Panc1 (cell line): ENCODE measurements around the gene PIM2. TPM values are rescaled to one million over a fixed set of nuclear protein-coding genes. Genes with fewer than 3 reads are reported as not detected.

Experiments used
- ATAC-seq: fragments of 200-7000 bp; cut with Tn5 transposase; 2 replicates; pipeline ENCODE4 v1.9.1; 2020; ENCODE audit warnings: mild to moderate bottlenecking, moderate library complexity
- BruUV-seq: library from RNA; stranded (reverse); fragments of 400-500 nt; replicated peaks from 2 replicates; lab custom pipeline; 2021; lab: Mats Ljungman, UMichigan
- CTCF ChIA-PET: fragments of 300-600 bp; sonication (Branson Sonifier 250); formaldehyde crosslinking; loops from one replicate; lab custom pipeline; 2022; ENCODE audit warnings: antibody characterized with exemption; lab: Charles Lee
- POLR2A ChIA-PET: fragments of 300-600 bp; sonication (Branson Sonifier 250); formaldehyde crosslinking; loops from one replicate; lab custom pipeline; 2022; ENCODE audit warnings: antibody characterized with exemption; lab: Charles Lee
- DNase-seq: peaks from one replicate; pipeline ENCODE4 v3.0.0-alpha.2; 2010; ENCODE audit warnings: low read depth, low spot score
- H3K27ac ChIP-seq: 2 replicates; pipeline ENCODE4 v1.5.1; 2011; ENCODE audit warnings: mild to moderate bottlenecking, low read length, inconsistent platforms
- H3K27me3 ChIP-seq: fragments of 200-500 bp; sonication (Bioruptor generic); 2 replicates; pipeline ENCODE4 v1.6.0; 2014; ENCODE audit warnings: low read length, inconsistent platforms; ENCODE audit not compliant: control insufficient read depth, insufficient read depth
- H3K36me3 ChIP-seq: fragments of 200-500 bp; sonication (Bioruptor generic); 2 replicates; pipeline ENCODE4 v1.5.1; 2014; ENCODE audit warnings: inconsistent platforms, mild to moderate bottlenecking, low read length, moderate library complexity; ENCODE audit not compliant: control insufficient read depth, insufficient read depth
- H3K4me1 ChIP-seq: 2 replicates; pipeline ENCODE4 v1.5.1; 2011; ENCODE audit warnings: inconsistent platforms, mild to moderate bottlenecking, low read length, moderate library complexity; ENCODE audit not compliant: control insufficient read depth, insufficient read depth
- H3K4me3 ChIP-seq, 2 experiments: 2 replicates each; pipeline ENCODE4 v1.5.1; 2011 to 2012; ENCODE audit warnings: low read depth in 2 of 2, low read length in 2 of 2, mild to moderate bottlenecking in 2 of 2, inconsistent platforms in 1 of 2, moderate library complexity in 1 of 2
- H3K9me3 ChIP-seq: fragments of 200-500 bp; sonication (Bioruptor generic); 2 replicates; pipeline ENCODE4 v1.5.1; 2014; ENCODE audit warnings: low read depth, mild to moderate bottlenecking, inconsistent platforms, low read length, moderate library complexity; ENCODE audit not compliant: control insufficient read depth, insufficient read depth
- POLR2AphosphoS5 ChIP-seq: IDR thresholded peaks from 2 replicates; pipeline ENCODE4 v1.6.1; 2012; ENCODE audit warnings: mild to moderate bottlenecking, low read depth, low read length, moderate library complexity
- SIN3A ChIP-seq: IDR thresholded peaks from 2 replicates; pipeline ENCODE4 v1.6.1; 2012; ENCODE audit warnings: low read depth, mild to moderate bottlenecking, low read length, moderate library complexity, borderline replicate concordance; ENCODE audit not compliant: insufficient read depth
- TCF7L2 ChIP-seq: IDR thresholded peaks from 2 replicates; pipeline ENCODE4 v1.6.1; 2011; ENCODE audit warnings: mild to moderate bottlenecking, low read depth, low read length, inconsistent platforms
- in situ Hi-C: cut with HindIII; loops from 2 replicates; pipeline ENCODE4 v1.10.0; 2016; ENCODE audit warnings: low sequenced_read_pairs, low pct_unique_long_range_greater_than_20kb
- intact Hi-C: fragments of 100-400 bp; cut with micrococcal nuclease; formaldehyde crosslinking; loops from one replicate; pipeline ENCODE4 v1.10.0; 2022; ENCODE audit not compliant: unreplicated experiment
- total RNA-seq: library from RNA; stranded (reverse); gene quantifications from one replicate; pipeline ENCODE4 v1.2.1, GENCODE V29; 2021; ENCODE audit not compliant: unreplicated experiment
- TF ChIP-seq, protein P1 (sequence below): fragments of 450-650 bp; IDR thresholded peaks from 2 replicates; pipeline ENCODE4 v1.5.1; 2017; ENCODE audit warnings: mild to moderate bottlenecking
- TF ChIP-seq, protein P2 (sequence below), 2 experiments: IDR thresholded peaks; 2 replicates each; pipeline ENCODE4 v1.6.1; 2011 to 2012; ENCODE audit warnings: low read depth in 2 of 2, control low read depth in 1 of 2, low read length in 1 of 2, mild to moderate bottlenecking in 1 of 2, moderate library complexity in 1 of 2; ENCODE audit not compliant: insufficient read depth in 1 of 2

PIM2 gene
- total RNA-seq, 1 experiment from 2014 or later, result 52.6 TPM

DNA sequence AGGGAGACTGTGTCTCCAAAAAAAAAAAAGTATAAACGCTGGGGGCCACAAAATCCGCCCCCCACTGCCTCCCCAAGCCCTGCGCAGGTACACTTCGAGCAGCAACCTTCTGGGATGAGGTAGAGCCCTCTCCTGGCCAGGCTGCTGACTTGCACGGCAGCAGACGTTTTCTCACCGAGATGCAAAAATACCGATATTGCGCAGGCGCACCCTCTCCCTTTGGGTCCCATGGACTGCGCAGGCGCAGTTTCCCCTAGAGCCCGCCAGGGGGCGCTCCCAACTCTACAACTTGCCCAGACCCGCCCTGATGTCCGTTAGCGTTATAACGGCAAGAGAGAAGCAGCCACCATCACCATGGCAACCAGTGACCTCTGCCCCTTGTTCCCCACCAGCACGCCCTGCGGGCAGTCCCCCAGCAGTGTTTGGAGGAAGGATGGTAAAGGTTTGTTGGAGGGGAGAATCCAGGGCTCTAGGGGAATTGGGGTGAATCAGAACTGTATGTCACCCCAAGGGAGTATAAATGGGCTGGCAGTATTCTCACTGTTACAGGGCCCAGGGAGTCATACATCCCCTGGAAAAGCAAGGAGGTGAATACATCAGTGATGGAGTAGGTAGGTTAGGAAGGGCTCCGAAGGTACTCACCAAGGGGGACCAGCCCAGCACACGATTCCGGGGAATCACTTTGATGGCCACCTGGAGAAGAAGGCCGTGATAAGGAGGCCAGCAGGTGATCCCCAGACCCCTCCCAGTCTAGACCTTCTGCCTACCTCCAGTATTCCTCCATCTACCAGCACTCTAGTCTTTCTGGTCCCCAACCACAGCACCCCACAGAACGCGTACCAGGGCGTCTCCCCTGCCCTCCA is 1.5 kb downstream of the PIM2 start:
- Histone ChIP-seq H3K9me3 (no peaks in the 10 kb centered on the region), H3K27me3 (no peaks in the 10 kb centered on the region), H3K4me3 (peak overlapping the region; percentile 76 to 88), H3K36me3 (peaks cover 13% of the 10 kb centered on the region), H3K4me1 (peaks cover 15% of the 10 kb centered on the region), H3K27ac (peak overlapping the region; percentile 94)
- BruUV-seq, result no TSS peak
- CTCF ChIA-PET, result no interaction called here
- in situ Hi-C loops, result no loop called here
- ATAC-seq (peak; percentile 64), DNase-seq (peak; percentile 85)
- TF ChIP-seq, protein P1, sequence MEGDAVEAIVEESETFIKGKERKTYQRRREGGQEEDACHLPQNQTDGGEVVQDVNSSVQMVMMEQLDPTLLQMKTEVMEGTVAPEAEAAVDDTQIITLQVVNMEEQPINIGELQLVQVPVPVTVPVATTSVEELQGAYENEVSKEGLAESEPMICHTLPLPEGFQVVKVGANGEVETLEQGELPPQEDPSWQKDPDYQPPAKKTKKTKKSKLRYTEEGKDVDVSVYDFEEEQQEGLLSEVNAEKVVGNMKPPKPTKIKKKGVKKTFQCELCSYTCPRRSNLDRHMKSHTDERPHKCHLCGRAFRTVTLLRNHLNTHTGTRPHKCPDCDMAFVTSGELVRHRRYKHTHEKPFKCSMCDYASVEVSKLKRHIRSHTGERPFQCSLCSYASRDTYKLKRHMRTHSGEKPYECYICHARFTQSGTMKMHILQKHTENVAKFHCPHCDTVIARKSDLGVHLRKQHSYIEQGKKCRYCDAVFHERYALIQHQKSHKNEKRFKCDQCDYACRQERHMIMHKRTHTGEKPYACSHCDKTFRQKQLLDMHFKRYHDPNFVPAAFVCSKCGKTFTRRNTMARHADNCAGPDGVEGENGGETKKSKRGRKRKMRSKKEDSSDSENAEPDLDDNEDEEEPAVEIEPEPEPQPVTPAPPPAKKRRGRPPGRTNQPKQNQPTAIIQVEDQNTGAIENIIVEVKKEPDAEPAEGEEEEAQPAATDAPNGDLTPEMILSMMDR, result peak; percentile 98
- no peak for TF ChIP-seq TCF7L2
- TF ChIP-seq POLR2AphosphoS5, result 0 out of 2 replicates have a peak, but pooled peaks have one; percentile 11
- TF ChIP-seq, protein P2, sequence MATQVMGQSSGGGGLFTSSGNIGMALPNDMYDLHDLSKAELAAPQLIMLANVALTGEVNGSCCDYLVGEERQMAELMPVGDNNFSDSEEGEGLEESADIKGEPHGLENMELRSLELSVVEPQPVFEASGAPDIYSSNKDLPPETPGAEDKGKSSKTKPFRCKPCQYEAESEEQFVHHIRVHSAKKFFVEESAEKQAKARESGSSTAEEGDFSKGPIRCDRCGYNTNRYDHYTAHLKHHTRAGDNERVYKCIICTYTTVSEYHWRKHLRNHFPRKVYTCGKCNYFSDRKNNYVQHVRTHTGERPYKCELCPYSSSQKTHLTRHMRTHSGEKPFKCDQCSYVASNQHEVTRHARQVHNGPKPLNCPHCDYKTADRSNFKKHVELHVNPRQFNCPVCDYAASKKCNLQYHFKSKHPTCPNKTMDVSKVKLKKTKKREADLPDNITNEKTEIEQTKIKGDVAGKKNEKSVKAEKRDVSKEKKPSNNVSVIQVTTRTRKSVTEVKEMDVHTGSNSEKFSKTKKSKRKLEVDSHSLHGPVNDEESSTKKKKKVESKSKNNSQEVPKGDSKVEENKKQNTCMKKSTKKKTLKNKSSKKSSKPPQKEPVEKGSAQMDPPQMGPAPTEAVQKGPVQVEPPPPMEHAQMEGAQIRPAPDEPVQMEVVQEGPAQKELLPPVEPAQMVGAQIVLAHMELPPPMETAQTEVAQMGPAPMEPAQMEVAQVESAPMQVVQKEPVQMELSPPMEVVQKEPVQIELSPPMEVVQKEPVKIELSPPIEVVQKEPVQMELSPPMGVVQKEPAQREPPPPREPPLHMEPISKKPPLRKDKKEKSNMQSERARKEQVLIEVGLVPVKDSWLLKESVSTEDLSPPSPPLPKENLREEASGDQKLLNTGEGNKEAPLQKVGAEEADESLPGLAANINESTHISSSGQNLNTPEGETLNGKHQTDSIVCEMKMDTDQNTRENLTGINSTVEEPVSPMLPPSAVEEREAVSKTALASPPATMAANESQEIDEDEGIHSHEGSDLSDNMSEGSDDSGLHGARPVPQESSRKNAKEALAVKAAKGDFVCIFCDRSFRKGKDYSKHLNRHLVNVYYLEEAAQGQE (IDR thresholded peaks at IDR 0.05; ENCODE audit: insufficient read depth in 1 of 2, low read depth in 2 of 2, low read length in 1 of 2), result no peak
- intact Hi-C loops, result no loop called here
- POLR2A ChIA-PET, result no interaction called here

DNA sequence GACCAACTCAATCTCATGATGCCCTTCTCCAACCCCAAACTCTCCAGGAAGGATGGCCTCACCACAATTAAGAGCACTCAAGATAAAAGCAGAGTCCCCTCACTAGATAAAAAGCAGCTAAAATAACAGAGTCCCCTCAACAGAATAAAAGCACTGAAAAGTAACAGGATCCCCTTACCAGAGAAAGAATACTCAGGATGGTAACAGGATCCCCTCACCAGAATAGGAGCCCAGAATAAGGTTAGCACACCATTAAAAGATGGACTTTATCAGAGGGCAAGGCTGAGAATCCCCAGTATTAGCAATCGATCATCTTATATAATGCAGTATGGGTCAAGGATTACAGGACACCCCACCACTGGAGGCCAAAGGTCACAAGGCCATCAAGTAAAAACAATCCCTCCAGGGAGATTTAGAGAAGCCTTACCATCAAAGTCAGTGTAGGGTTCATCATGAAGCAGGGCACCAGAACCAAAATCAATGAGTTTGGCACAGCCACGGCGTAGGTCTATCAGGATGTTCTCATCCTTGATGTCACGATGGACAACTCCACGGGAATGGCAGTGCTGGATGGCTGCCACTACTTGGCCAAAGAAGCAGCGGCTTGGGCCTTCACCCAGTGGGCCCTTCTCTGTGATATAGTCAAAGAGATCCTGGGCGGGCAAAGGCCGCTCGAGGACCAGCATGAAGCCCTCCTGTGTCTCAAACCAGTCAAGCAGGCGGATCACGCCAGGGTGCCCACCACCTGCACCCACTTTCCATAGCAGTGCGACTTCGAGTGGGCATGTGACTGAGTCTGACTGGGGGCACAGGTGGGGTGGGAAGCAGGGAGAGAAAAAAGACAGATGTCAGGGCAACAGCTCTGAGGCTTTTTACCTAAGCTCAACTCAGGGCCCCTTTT is 4.0 kb downstream of the PIM2 start:
- POLR2A ChIA-PET, result no interaction called here
- in situ Hi-C loops, result no loop called here
- CTCF ChIA-PET, result no interaction called here

More for the DNA sequence above, 4.0 kb downstream of the PIM2 start:
- H3K27ac ChIP-seq, result no peak overlapping the region
- H3K36me3 ChIP-seq, result peaks cover 13% of the 10 kb centered on the region
- peaks cover 15% of the 10 kb centered on the region for H3K4me1 ChIP-seq
- ATAC-seq, result no peak
- BruUV-seq, result no TSS peak
- DNase-seq, result no peak
- TF ChIP-seq, protein P2 (IDR thresholded peaks at IDR 0.05; ENCODE audit: insufficient read depth in 1 of 2, low read depth in 2 of 2, low read length in 1 of 2), result no peak
- TF ChIP-seq TCF7L2, result no peak
- no peak for TF ChIP-seq SIN3A
- TF ChIP-seq, protein P1, result no peak
- no peak for TF ChIP-seq POLR2AphosphoS5
- H3K27me3 ChIP-seq, result no peaks in the 10 kb centered on the region
- no peaks in the 10 kb centered on the region for H3K9me3 ChIP-seq
- no peak overlapping the region for H3K4me3 ChIP-seq
- intact Hi-C loops, result no loop called here
